Measurements from ENCODE around the gene POTEB2.
"Not testable (repeated sequence)": the region's sequence is repeated elsewhere in the genome, so short reads cannot be mapped to it uniquely, and the experiment has no call there.

GRCh38 chr15:20877819-20878218 is 11.7 kb upstream of the POTEB2 start:
- not testable (repeated sequence) for TF ChIP-seq CTCF (IDR thresholded peaks at IDR 0.05); USF1 (IDR thresholded peaks at IDR 0.05; ENCODE audit: borderline replicate concordance, low read depth); EZH2phosphoT487 (IDR thresholded peaks at IDR 0.05; ENCODE audit: borderline replicate concordance, low read depth); RAD21 (IDR thresholded peaks at IDR 0.05; ENCODE audit: low read length); GABPA (IDR thresholded peaks at IDR 0.05; ENCODE audit: low read depth)
